HFF-Myc (cell line): ENCODE measurements around the gene NBPF3.

Experiments used
- DNase-seq: peaks from one replicate; pipeline ENCODE4 v3.0.0-alpha.2; 2011; ENCODE audit warnings: low read depth; ENCODE audit errors: extremely low read depth
- H3K4me3 ChIP-seq: replicated peaks from 2 replicates; pipeline ENCODE4 v1.5.1; 2011; ENCODE audit warnings: low read depth, mild to moderate bottlenecking, control low read depth, low read length
- CTCF ChIP-seq: IDR thresholded peaks from 2 replicates; pipeline ENCODE4 v1.5.1; 2012; ENCODE audit warnings: mild to moderate bottlenecking, low read depth, low read length, control low read depth; ENCODE audit errors: missing control alignments

The NBPF3 gene

GRCh38 chr1:21503706-21504377 lies 63.9 kb downstream of the NBPF3 start:
- no peak overlapping the region for H3K4me3 ChIP-seq
- no peak for TF ChIP-seq CTCF
- DNase-seq: no peak

- TF ChIP-seq CTCF: no peak
- H3K4me3 ChIP-seq: no peak overlapping the region
- DNase-seq: no peak
Measured at GRCh38 chr1:21506804-21507203, 66.9 kb downstream of the NBPF3 start.

GRCh38 chr1:21507511-21508270 lies 67.8 kb downstream of the NBPF3 start:
- H3K4me3 ChIP-seq: no peak overlapping the region
- no peak for DNase-seq

GRCh38 chr1:21508580-21509350 lies 68.8 kb downstream of the NBPF3 start:
- no peak overlapping the region for H3K4me3 ChIP-seq
- DNase-seq: no peak
- TF ChIP-seq CTCF: peak; percentile 50

More at GRCh38 chr1:21507511-21508270, 67.8 kb downstream of the NBPF3 start:
- no peak for TF ChIP-seq CTCF

GRCh38 chr1:21509351-21510112 lies 69.6 kb downstream of the NBPF3 start, which contains the start of gene ALPL:
TSS of gene ALPL (plus strand) at chr1:21509423. CDS start at chr1:21554082, 44,659 bp downstream.
- no peak for TF ChIP-seq CTCF
- H3K4me3 ChIP-seq: peak within 1 kb of the TSS; percentile 22
- DNase-seq: no peak

GRCh38 chr1:21510113-21510493 lies 70.2 kb downstream of the NBPF3 start:
- H3K4me3 ChIP-seq: no peak overlapping the region
- DNase-seq: no peak
- no peak for TF ChIP-seq CTCF
